Tibial nerve (tissue), 4 donors: ENCODE data around the gene LTB4R2. TPM values are rescaled to one million over a fixed set of nuclear protein-coding genes. Genes with fewer than 3 reads are reported as not detected.

Experiments used
- DNase-seq, 2 donors: peaks; one replicate each; pipeline ENCODE4 v3.0.0-alpha.2; 2019; ENCODE audit warnings: low spot score in 2 of 2
- H3K27ac ChIP-seq, 4 donors: fragments of 200-600 bp; sonication (generic) in 3 of 4; one replicate each; pipeline ENCODE4 v1.5.1; 2017 to 2019; ENCODE audit warnings: mild to moderate bottlenecking in 1 of 4
- H3K27me3 ChIP-seq, 2 donors: fragments of 200-600 bp; sonication (generic) in 1 of 2; one replicate each; pipeline versions ENCODE4 v1.5.1 to v1.6.0; 2017 to 2019
- H3K36me3 ChIP-seq, 3 donors: fragments of 200-600 bp; sonication (generic); one replicate each; pipeline ENCODE4 v1.5.1; 2018 to 2019
- H3K4me1 ChIP-seq, 4 donors: fragments of 200-600 bp; sonication (generic) in 3 of 4; one replicate each; pipeline ENCODE4 v1.5.1; 2017 to 2019
- H3K4me3 ChIP-seq, 4 donors: fragments of 200-600 bp; sonication (generic) in 3 of 4; one replicate each; pipeline ENCODE4 v1.5.1; 2017 to 2019; ENCODE audit warnings: mild to moderate bottlenecking in 1 of 4, moderate library complexity in 1 of 4
- H3K9me3 ChIP-seq, 4 donors: fragments of 200-600 bp; sonication (generic) in 3 of 4; one replicate each; pipeline ENCODE4 v1.5.1; 2017 to 2019
- CTCF ChIP-seq, 5 experiments: fragments of 200-600 bp in 3 of 5; fragments of 450-650 bp in 2 of 5; sonication (generic) in 3 of 5; IDR thresholded peaks; one replicate each; pipeline ENCODE4 v1.5.1; 2016 to 2019; ENCODE audit warnings: antibody characterized with exemption in 5 of 5, mild to moderate bottlenecking in 3 of 5, moderate library complexity in 2 of 5
- EP300 ChIP-seq, 2 donors: sonication (generic); formaldehyde crosslinking; IDR thresholded peaks; one replicate each; pipeline ENCODE4 v1.6.1; 2017; ENCODE audit warnings: antibody characterized with exemption in 2 of 2, mild to moderate bottlenecking in 1 of 2
- POLR2A ChIP-seq, 2 donors: fragments of 450-650 bp; IDR thresholded peaks; one replicate each; pipeline ENCODE4 v1.6.1; 2017; ENCODE audit warnings: antibody characterized with exemption in 2 of 2, mild to moderate bottlenecking in 2 of 2, moderate library complexity in 2 of 2
- WGBS, 2 donors: methylation state at CpG; one replicate each; pipeline ENCODE4 v1.1.5; 2018; 5-methylcytosine and 5-hydroxymethylcytosine counted together
- total RNA-seq, 4 donors: library from RNA; depleted of rRNA; stranded (reverse); fragments of >200 nt; gene quantifications; one replicate each; pipeline ENCODE4 v1.1.0, GENCODE V29; 2016

Gene LTB4R2
- total RNA-seq, 4 donors from 2014 or later, result 15.5 to 31.5 (median 20.2) TPM

- H3K4me3 ChIP-seq, result no peak overlapping the region
- H3K9me3 ChIP-seq, result no peaks in the 10 kb centered on the region
- H3K36me3 ChIP-seq, result peaks cover 0 to 71% (median 17%) of the 10 kb centered on the region in 3 donors
Measured at GRCh38 chr14:24293525-24293924, 16.4 kb upstream of the LTB4R2 start.

DNA sequence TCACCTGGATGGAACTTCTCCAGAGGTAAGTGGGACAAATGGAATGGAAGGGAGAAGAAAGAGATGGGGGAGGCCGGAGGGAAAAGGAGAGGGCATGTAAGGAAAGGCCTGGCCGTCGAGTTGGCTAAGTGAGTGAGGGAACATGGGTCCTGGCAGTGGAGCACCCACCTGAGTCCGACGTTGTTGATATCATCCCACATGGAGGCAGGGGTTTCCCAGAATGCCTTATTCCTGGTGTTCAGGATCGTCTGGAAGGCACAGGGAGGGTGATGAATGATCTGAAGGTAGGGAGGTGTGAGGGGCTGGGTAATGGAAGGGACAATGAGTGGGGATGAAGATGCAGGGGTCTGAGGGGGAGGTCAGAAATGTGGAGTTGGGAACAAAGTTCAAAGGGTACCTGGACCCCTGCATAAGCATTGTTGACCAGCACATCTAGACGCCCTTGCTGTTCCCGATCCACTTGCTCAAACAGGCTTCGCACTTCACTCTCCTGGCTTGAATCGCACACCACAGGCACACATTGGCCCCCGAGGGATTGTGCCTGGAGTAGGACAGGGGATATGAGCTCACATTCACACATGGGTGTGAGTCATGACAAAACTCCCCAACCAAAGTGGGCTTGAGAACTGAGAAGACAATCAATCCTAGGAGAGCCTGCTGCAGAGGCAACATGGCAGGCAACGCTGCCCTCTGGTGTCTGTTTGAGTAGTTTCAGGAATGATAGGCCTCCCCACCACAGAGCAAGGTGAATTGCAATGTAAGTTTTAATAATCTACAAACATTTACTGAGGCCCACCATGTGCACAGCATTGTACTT is 13.4 kb upstream of the LTB4R2 start:
- Histone ChIP-seq H3K9me3 (no peaks in the 10 kb centered on the region), H3K27ac (peak overlapping the region in 1 of 4 donors; percentile 31), H3K4me3 (no peak overlapping the region), H3K27me3 (no peaks in the 10 kb centered on the region), H3K36me3 (peaks cover 0 to 47% (median 6%) of the 10 kb centered on the region in 3 donors), H3K4me1 (peaks cover 0 to 47% (median 13%) of the 10 kb centered on the region in 4 donors)
- peak in 1 of 2 donors; percentile 67 for DNase-seq
- TF ChIP-seq CTCF (IDR thresholded peaks at IDR 0.05) (peak; percentile 45 to 76 (median 58)), EP300 (IDR thresholded peaks at IDR 0.05) (peak in 1 of 2 donors; percentile 18), POLR2A (IDR thresholded peaks at IDR 0.05) (no peak)
- WGBS, 2 donors, result 63 to 67% methylated on average over 12 of the region's 12 CpGs

More at GRCh38 chr14:24293525-24293924, 16.4 kb upstream of the LTB4R2 start:
- Histone ChIP-seq H3K27me3 (no peaks in the 10 kb centered on the region), H3K27ac (no peak overlapping the region), H3K4me1 (peaks cover 0 to 22% (median 2%) of the 10 kb centered on the region in 4 donors)
- 88 to 91% methylated on average over 2 of the region's 2 CpGs for WGBS, 2 donors
- no peak for DNase-seq
- TF ChIP-seq EP300 (IDR thresholded peaks at IDR 0.05) (no peak), POLR2A (IDR thresholded peaks at IDR 0.05) (no peak), CTCF (IDR thresholded peaks at IDR 0.05) (no peak)

DNA sequence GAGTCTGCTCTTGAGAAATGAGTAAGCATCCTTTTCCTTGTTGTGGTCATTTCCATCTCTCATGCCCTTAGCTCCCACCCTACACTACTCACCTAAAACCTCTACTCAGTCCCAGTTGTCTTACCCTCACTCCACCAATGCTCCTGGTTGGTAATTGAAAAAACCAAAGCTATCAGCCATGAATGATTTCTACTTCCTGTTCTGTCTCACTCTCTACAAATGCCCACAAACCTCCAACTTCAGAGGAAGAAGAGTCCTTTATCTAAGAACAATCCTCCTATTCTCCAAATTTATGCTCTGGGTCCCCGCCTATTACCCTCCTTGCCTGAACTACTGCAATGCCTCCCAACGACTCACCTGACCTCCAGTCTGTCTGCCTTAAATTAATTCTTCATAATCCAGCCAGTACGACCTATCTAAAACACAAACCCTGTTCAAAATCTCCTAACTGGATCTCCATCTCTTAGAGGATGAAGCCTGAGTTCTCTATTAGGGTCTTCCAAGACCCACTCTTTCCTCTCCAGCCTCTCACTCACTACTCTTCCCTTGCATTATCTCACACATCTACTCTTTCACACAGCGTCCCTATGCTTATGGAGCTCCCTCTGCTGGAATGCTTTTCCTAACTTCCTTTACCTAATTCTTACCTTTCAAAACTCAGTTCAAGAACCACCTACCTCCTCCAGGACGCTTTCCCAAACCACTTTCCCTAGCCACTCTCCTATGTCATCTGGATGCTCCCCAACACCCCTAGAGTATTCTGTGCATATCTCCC is 12.6 kb upstream of the LTB4R2 start:
- Histone ChIP-seq H3K27me3 (no peaks in the 10 kb centered on the region), H3K9me3 (no peaks in the 10 kb centered on the region), H3K27ac (no peak overlapping the region), H3K4me1 (peaks cover 0 to 48% (median 13%) of the 10 kb centered on the region in 4 donors), H3K36me3 (peaks cover 0 to 47% (median 14%) of the 10 kb centered on the region in 3 donors), H3K4me3 (no peak overlapping the region)
- WGBS, 2 donors, result 42 to 47% methylated on average over 5 of the region's 5 CpGs
- DNase-seq, result no peak
- TF ChIP-seq CTCF (IDR thresholded peaks at IDR 0.05) (peak in 2 of 5 experiments; percentile 8 to 13), EP300 (IDR thresholded peaks at IDR 0.05) (no peak)

GRCh38 chr14:24298892-24299254 is 11.1 kb upstream of the LTB4R2 start:
- Histone ChIP-seq H3K4me3 (peak overlapping the region; percentile 70 to 96 (median 88)), H3K36me3 (peaks cover 0 to 48% (median 29%) of the 10 kb centered on the region in 3 donors), H3K9me3 (no peaks in the 10 kb centered on the region), H3K27me3 (no peaks in the 10 kb centered on the region), H3K27ac (peak overlapping the region in 3 of 4 donors; percentile 85 to 92 (median 87)), H3K4me1 (peaks cover 0 to 48% (median 13%) of the 10 kb centered on the region in 4 donors)
- no peak for DNase-seq
- TF ChIP-seq POLR2A (IDR thresholded peaks at IDR 0.05) (no peak), EP300 (IDR thresholded peaks at IDR 0.05) (no peak)
- WGBS, 2 donors, result 37 to 44% methylated on average over 7 of the region's 7 CpGs

DNA sequence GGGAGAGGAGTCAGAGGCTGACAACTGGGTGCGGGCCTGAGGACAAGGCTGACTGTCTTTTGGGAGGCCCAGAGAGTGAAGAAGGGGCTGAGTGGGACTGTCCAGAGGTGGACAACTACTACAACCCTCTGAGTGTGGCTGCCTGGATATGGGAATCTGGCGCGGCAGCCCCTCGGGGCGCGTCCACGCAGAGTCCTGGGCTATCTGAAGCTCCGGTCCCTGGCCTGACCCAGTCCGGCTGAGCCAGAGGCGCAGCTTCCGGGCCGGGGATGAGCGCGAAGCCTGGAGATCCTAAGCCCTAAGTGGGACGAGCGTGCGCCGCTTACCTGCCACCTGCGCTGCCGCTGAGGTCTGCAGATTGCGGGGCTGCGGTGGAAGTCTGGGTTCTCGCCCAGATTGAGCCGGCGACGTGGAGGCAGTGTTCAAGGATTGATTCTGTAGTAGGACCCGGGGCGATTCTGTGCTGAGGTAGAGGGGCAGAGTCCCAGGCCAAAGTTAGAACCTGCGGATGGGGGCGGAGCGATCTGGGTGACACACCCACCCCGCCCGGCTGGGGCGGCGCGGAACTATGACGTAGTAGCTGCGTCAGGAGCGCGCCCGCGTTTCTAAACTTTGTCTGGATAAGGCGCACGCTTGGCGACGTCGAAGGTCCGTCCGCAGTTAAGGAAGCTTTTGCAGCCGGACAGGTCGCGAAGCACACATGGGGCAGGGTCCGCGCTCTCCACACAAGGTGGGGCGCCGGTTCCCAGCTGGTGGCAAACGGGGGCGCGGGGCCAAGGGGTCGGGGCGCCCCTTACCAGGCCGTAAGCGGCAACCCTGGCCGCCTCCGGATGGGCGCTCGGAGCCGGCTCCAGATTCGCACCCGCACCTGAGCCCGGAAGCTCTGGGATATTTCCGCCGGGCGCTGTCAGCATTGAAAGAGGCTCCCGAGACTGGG is 10.4 kb upstream of the LTB4R2 start, which contains the start of the genes DHRS1 and NOP9:
Gene DHRS1, minus strand, starts transcription at position 526 of the 937 bp plus-strand sequence. CDS start 674 bp downstream, outside the sequence.
Gene NOP9, plus strand, starts transcription at position 596 of the 937 bp plus-strand sequence. Its CDS starts 105 bp downstream, at position 701.
- H3K27me3 ChIP-seq, result no peaks in the 10 kb centered on the region
- H3K4me1 ChIP-seq, result peaks cover 0 to 48% (median 13%) of the 10 kb centered on the region in 4 donors
- peak within 1 kb of the TSS; percentile 57 to 92 (median 86) for H3K27ac ChIP-seq
- peak within 1 kb of the TSS; percentile 70 to 96 (median 88) for H3K4me3 ChIP-seq
- H3K9me3 ChIP-seq, result no peaks in the 10 kb centered on the region
- WGBS, 2 donors, result 1 to 2% methylated on average over 29 to 69 of the region's 75 CpGs
- peak; percentile 83 to 94 for DNase-seq
- peaks cover 3 to 53% (median 36%) of the 10 kb centered on the region in 3 donors for H3K36me3 ChIP-seq
- TF ChIP-seq EP300 (IDR thresholded peaks at IDR 0.05), result peak; percentile 88 to 91
- peak in 2 of 5 experiments; percentile 3 to 32 for TF ChIP-seq CTCF (IDR thresholded peaks at IDR 0.05)
- TF ChIP-seq POLR2A (IDR thresholded peaks at IDR 0.05), result peak; percentile 19 to 62
